ENCODE data around the gene GRAMD1C.
"Not testable (repeated sequence)": the region's sequence is repeated elsewhere in the genome, so short reads cannot be mapped to it uniquely, and the experiment has no call there.

Gene GRAMD1C

DNA sequence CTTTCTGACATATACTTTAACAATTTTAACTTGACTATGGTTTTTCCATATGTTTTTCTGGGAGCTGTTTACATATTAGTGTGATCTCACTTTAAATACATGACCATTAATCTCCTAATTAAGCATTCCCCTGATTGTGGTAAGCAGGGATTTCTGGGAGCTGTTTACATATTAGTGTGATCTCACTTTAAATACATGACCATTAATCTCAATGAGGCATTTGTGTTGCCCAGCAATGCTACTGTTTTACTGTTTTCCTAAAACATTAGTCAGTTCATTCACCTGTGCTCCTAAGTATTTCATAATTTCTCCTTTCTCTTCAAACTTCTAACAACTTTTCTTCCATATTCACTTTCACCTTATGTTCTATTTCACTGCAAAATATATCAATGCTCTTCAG is 3.6 kb upstream of the GRAMD1C start:
- no peak overlapping the region for H3K4me3 ChIP-seq (ENCODE audit: low read depth, low read length)
- no peak for TF ChIP-seq CTCF (IDR thresholded peaks at IDR 0.05; ENCODE audit: low read depth, low read length)

GRCh38 chr3:113839551-113839950 is 963 bp downstream of the GRAMD1C start:
- TF ChIP-seq CTCF (IDR thresholded peaks at IDR 0.05; ENCODE audit: low read depth, low read length) = no peak
- peak overlapping the region; percentile 81 for H3K4me3 ChIP-seq (ENCODE audit: low read depth, low read length)

DNA sequence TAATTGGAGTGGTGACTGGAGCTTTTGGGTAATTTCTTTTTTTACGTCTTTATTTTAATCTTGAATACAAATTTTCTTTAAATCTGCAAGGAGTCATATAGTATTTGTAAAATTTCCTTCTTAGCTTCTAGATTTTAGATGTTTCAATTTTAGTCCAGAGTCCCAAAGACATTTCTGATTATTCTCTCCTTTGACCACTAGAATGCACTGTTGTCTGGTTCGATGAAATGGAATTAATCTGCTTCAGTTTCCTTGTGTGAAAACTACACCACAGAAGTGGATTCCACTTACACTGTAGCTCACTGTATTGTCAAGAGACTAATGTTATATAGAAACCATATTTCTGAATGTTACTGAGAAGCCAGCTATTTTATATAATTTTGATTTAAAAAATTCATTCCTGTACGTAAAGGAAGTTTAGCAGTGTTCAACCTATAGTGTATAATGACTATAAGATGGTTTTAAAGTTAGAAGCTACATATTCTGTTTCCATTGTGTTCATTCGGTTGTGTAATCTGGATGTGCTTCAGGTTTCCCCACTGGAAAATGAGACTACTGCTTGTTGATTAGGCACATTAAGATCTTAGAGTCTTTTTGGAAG is 6.1 kb downstream of the GRAMD1C start:
- peak; percentile 38; the same call in 1 of the 2 replicates for TF ChIP-seq CTCF (IDR thresholded peaks at IDR 0.05; ENCODE audit: low read depth, low read length)
- H3K4me3 ChIP-seq (ENCODE audit: low read depth, low read length) = no peak overlapping the region

DNA sequence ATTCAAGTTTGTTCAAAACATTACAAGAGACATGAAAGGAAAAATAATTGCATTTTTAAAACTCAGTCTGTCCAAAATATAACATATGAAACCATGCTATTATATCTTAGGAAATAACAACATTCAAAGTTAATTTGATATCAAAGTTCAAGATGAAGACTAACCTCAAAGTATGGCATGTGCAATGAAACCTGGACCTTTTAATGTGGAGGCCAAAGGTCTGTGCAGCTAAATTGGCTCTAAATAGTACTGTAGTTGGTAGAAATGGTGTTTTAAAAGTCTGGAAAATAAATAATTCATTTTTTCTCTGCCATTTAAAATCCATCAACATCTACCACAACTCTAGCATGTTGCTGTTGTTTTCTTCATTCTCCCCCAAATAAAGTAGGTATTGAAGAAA is 8.7 kb downstream of the GRAMD1C start:
- TF ChIP-seq CTCF (IDR thresholded peaks at IDR 0.05; ENCODE audit: low read depth, low read length) = no peak
- H3K4me3 ChIP-seq (ENCODE audit: low read depth, low read length) = no peak overlapping the region

- no peak overlapping the region for H3K4me3 ChIP-seq (ENCODE audit: low read depth, low read length)
- no peak for TF ChIP-seq CTCF (IDR thresholded peaks at IDR 0.05; ENCODE audit: low read depth, low read length)
Measured at GRCh38 chr3:113847664-113848461, 9.3 kb downstream of the GRAMD1C start.

DNA sequence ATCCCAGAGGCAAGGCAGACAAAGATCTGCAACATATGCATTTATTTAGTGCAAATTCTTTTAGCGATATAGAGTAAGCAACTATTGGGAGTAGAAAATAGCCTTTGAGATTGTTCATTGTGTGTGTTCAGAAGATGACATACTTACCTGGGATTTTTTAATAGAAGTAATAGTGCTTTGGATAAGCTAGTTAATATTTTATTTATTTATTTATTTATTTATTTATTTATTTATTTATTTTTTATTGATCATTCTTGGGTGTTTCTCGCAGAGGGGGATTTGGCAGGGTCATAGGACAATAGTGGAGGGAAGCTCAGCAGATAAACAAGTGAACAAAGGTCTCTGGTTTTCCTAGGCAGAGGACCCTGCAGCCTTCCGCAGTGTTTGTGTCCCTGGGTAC is 10.5 kb downstream of the GRAMD1C start:
- H3K4me3 ChIP-seq (ENCODE audit: low read depth, low read length) = not testable (repeated sequence)

DNA sequence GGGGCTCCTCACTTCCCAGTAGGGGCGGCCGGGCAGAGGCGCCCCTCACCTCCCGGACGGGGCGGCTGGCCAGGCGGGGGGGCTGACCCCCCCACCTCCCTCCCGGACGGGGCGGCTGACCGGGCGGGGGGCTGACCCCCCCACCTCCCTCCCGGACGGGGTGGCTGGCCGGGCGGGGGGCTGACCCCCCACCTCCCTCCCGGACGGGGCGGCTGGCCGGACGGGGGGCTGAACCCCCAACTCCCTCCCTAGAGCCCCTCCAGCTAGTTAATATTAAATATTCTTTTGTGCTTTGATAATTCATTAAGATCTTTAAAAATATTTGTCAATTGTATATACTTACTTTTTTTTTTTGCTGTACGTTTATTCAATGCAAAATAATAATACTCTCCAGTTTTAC is 11.3 kb downstream of the GRAMD1C start:
- not testable (repeated sequence) for H3K4me3 ChIP-seq (ENCODE audit: low read depth, low read length)

GRCh38 chr3:113850391-113850790 is 11.8 kb downstream of the GRAMD1C start:
- H3K4me3 ChIP-seq (ENCODE audit: low read depth, low read length) = not testable (repeated sequence)

- no peak for TF ChIP-seq CTCF (IDR thresholded peaks at IDR 0.05; ENCODE audit: low read depth, low read length)
Measured at GRCh38 chr3:113852506-113852905, 13.9 kb downstream of the GRAMD1C start.

More at GRCh38 chr3:113852506-113852905, 13.9 kb downstream of the GRAMD1C start:
- H3K4me3 ChIP-seq (ENCODE audit: low read depth, low read length) = no peak overlapping the region

All from WI38 (cell line).